Fibroblast of skin of left quadriceps (primary cell): ENCODE data around the gene SLC27A4.
A peak's percentile ranks its signal among the peaks of the same experiment; 100 is the strongest.

ENCODE experiments used
- DNase-seq, 2 experiments: peaks; one replicate each; pipeline ENCODE4 v3.0.0-alpha.2; 2013; ENCODE audit warnings: low read depth in 2 of 2

SLC27A4 gene

GRCh38 chr9:128365525-128365924 lies 25.2 kb downstream of the SLC27A4 start:
- no peak for DNase-seq

- no peak for DNase-seq
Measured at GRCh38 chr9:128369024-128369706, 28.8 kb downstream of the SLC27A4 start.

GRCh38 chr9:128370367-128370751 lies 30.0 kb downstream of the SLC27A4 start:
- DNase-seq = no peak

- peak; percentile 91 for DNase-seq
Measured at GRCh38 chr9:128370752-128371629, 30.7 kb downstream of the SLC27A4 start, which contains the start of gene URM1. URM1 (plus strand) TSS chr9:128371374; CDS start chr9:128371381, 7 bp downstream.

DNA sequence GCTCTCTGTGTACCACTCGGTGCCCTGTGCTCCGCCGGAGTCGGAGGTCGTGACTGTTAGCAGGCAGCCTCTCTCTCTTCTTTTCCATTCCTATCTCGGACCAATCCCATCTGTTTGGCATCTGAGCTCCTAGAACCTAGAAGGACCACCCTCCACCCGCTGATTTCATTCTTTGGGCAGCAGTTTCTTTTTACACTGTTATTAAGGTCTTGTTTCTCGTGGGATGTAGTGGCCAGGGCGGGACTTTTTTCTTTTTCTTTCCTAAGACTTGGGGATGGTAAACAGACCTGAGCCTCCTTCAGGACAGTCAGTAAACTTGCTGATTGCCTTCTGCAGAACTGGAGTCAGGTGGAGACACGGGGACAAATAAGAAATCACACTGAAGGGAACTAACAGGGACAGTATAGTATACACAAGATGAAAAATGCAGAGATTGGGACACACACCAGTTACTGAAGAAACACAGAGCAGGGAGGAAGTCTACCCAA lies 31.3 kb downstream of the SLC27A4 start:
- DNase-seq = no peak

- DNase-seq = no peak
Measured at GRCh38 chr9:128372188-128372641, 31.9 kb downstream of the SLC27A4 start.

GRCh38 chr9:128372784-128373183 lies 32.5 kb downstream of the SLC27A4 start:
- DNase-seq = no peak

DNA sequence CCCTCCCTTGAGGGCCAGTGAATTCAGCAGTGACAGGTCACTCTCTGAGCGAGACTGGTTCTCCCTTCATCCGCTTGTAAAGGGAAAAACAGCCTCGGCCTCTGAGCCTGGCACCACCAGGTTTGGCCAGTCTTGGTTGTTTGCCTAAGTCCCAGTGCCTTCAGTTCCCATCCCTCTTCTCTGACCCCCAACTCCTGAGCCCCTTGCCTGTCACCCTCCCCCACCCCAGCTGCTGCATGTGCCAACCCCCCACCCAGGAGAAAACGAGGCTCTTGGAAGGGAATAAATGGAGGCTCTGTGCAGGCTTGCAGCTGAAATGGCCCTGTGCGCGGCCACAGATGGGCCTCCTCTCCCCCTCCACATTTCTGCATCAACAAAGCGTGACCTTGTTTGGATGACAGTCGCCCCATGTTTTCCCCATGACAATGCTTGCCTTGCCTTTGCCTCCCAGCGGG lies 33.9 kb downstream of the SLC27A4 start:
- no peak for DNase-seq

- no peak for DNase-seq
Measured at GRCh38 chr9:128375865-128376264, 35.5 kb downstream of the SLC27A4 start.

DNA sequence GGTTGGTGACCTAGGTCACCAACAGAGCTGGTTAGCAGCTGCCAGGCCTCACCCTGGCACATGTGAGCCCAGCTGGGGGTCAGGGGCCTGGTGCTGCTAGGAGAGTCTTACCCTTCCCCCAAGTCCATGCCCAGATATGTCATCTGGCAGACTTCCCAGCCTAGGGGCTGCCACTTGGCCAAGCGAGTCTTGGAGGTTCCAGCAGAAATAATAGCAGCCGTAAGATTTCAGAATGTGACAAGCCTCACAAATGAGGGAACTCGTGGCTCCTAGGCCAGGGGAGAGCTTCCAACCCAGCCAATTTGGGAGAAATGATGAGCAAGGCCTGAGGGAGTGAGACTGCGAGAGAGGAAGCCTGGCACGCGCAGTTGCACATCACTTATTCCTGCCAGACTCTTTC lies 41.9 kb downstream of the SLC27A4 start:
- no peak for DNase-seq

GRCh38 chr9:128383007-128383753 lies 42.9 kb downstream of the SLC27A4 start:
- DNase-seq = no peak

DNA sequence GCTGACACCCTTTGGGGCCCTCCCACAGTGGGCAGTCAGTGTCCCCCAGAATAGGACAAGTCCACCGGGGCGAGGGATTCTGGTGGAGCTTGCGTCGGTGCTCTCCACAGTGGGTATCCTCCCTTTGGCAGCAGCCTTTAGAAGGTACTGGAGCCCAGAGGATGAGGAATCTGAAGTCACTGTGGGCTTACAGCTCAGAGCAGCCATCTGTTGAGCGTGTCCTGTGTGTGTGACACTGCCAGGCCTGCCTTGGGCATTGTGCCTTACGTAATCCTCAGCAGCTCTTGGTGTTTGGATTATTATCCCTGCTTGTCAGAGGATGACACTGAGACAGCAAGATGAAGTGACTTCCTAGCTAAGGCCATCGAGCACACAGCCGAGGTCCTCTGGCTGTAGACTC lies 43.5 kb downstream of the SLC27A4 start:
- no peak for DNase-seq

- no peak for DNase-seq
Measured at GRCh38 chr9:128384801-128385495, 44.6 kb downstream of the SLC27A4 start.

GRCh38 chr9:128385496-128386460 lies 45.5 kb downstream of the SLC27A4 start:
- no peak for DNase-seq

DNA sequence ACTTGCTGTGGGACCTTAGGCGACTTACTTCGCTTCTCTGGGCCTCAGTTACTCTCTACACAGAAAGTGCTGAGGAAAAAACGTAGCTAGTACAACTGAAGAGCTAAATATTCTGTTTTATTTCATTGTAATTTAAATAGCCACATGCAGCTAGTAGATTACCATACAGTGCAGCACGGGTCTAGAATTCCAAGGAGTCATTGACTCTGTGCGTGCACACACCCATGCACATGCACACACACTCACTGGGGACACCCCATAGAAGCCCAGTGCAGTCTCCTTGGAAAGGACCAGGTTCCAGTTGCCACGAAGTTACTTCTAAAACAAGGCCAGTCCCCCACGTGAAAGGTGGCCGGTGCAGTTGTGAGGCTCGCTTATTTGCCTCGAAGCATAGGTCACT lies 47.8 kb downstream of the SLC27A4 start:
- DNase-seq = no peak

- DNase-seq = no peak
Measured at GRCh38 chr9:128389395-128390149, 49.2 kb downstream of the SLC27A4 start.

DNA sequence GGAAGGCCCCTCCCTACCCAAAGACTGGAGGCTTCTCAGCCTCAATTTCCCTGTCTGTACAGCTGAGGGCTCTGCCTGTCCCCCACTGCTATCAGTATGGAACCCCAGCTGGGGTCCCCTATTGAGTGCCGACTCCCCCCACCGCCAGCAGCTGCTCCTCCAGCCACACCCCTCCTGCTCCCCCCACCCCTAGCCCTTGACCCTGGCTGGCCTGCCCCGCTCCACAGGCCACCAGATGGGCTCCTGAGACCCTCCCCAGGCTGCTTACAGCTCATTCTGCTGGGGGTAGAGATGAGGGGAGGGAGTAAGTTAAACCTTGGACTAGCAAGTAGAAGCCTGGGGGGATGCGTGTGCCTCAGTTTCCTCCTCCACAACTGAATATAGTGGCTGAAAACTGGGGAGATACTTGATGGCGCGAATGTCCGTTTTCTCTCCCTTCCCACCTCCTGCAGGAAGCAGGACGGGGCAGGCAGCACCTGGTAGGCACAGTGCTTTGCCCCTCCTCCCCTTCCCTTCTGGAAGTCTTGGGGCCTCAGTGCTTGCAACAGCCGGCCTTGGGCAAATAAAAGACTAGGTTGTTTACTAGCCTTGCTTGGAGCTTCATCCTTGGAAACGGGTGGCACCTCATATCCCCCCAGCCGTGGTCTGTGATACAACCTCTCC lies 50.0 kb downstream of the SLC27A4 start:
- no peak for DNase-seq

- no peak for DNase-seq
Measured at GRCh38 chr9:128390813-128391711, 50.7 kb downstream of the SLC27A4 start.
